ENCODE measurements around the gene RESP18.

RESP18 gene

DNA sequence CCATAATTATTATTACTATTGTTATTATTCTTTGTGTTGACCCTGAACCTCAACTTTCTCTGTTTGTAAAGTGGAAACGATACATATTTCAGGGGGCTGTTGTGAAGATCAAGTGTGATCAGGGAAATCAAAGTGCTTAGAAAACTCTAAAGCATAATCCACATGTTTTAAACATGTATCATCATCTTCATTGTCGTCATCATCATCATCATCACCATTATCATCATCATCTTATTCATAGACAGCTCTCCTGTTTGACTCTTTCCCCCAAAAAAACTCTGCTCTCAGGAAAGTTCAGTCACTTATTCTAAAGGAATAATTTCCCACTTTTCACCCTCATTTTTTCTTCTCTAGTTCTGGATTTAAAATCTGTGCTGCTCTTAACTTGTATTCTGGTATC, 28.3 kb downstream of the RESP18 start:
- no peak overlapping the region for H3K27ac ChIP-seq
- no peak for TF ChIP-seq ZFX (IDR thresholded peaks at IDR 0.05; ENCODE audit: borderline replicate concordance)
- TF ChIP-seq, protein P1, sequence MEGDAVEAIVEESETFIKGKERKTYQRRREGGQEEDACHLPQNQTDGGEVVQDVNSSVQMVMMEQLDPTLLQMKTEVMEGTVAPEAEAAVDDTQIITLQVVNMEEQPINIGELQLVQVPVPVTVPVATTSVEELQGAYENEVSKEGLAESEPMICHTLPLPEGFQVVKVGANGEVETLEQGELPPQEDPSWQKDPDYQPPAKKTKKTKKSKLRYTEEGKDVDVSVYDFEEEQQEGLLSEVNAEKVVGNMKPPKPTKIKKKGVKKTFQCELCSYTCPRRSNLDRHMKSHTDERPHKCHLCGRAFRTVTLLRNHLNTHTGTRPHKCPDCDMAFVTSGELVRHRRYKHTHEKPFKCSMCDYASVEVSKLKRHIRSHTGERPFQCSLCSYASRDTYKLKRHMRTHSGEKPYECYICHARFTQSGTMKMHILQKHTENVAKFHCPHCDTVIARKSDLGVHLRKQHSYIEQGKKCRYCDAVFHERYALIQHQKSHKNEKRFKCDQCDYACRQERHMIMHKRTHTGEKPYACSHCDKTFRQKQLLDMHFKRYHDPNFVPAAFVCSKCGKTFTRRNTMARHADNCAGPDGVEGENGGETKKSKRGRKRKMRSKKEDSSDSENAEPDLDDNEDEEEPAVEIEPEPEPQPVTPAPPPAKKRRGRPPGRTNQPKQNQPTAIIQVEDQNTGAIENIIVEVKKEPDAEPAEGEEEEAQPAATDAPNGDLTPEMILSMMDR (IDR thresholded peaks at IDR 0.05): no peak

DNA sequence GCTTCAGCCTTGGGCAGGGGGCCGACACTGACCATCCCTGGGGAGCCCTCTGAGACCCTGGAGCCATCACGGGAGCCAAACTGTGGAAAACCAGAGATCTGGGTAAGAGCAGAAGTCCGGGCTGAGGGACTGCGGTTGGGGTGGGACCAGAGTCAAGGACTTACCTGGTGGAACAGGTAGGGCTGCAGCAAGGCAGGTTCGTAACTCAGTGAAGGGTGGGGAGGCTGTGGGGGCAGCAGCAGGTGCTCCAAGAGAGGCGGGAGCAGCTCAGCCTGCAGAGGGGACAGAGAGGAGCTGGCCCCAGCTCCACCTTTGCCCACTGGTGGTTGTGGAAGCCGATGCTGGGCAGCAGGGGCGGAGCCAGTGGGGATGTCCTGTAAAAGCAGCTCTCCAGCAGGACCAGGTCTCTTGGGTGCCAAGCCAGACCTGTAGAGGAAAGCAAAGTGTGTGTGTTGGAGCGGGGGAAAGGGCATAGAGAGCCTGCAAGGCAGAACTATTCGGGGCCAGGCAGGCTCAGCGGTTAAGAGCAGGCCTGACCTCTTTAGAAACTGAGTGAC, 30.1 kb downstream of the RESP18 start:
- no peak for TF ChIP-seq ZFX (IDR thresholded peaks at IDR 0.05; ENCODE audit: borderline replicate concordance)
- TF ChIP-seq, protein P1 (IDR thresholded peaks at IDR 0.05): no peak
- no peak overlapping the region for H3K27ac ChIP-seq

DNA sequence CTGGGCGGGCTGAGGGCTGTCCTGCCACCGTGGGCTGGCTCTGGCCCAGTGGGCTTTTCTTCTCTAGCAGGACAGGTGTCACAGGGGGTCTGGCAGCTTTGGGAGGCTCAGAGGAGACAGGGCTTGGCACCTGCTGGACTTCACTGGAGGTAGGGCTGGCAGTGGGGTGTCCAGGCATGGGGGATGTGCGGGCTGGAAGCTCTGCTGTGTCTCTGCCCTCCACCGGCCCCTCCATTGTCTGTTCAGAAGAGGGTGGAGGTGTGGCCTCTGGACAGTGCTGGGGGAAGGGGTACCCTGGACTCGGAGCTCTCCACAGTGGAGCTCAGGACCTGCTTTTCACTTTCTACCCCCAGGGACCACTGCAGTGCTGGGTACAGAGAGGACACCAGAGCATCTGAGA, 32.5 kb downstream of the RESP18 start:
- TF ChIP-seq, protein P1 (IDR thresholded peaks at IDR 0.05): no peak
- TF ChIP-seq ZFX (IDR thresholded peaks at IDR 0.05; ENCODE audit: borderline replicate concordance): no peak
- H3K27ac ChIP-seq: no peak overlapping the region

DNA sequence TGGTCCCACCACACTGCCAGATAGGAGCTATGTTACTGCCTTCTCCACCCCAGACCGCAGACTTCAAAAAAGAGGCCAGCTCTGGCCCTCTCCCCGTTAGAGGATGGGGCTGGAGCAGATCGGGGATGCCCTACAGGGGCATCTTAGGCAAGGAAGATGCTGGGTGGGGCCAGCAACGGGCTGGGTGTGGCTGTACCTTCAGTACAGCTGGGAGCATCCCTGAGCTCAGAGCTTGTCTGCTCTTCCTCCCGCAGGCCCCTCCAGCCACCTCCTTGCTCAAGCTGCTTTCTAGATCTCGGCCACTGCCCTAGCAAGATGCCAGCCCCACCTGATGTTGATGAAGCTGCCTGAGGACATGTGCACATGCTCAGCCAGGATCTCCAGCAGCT, 33.2 kb downstream of the RESP18 start:
- H3K27ac ChIP-seq: no peak overlapping the region
- TF ChIP-seq, protein P1 (IDR thresholded peaks at IDR 0.05): no peak
- no peak for TF ChIP-seq ZFX (IDR thresholded peaks at IDR 0.05; ENCODE audit: borderline replicate concordance)

DNA sequence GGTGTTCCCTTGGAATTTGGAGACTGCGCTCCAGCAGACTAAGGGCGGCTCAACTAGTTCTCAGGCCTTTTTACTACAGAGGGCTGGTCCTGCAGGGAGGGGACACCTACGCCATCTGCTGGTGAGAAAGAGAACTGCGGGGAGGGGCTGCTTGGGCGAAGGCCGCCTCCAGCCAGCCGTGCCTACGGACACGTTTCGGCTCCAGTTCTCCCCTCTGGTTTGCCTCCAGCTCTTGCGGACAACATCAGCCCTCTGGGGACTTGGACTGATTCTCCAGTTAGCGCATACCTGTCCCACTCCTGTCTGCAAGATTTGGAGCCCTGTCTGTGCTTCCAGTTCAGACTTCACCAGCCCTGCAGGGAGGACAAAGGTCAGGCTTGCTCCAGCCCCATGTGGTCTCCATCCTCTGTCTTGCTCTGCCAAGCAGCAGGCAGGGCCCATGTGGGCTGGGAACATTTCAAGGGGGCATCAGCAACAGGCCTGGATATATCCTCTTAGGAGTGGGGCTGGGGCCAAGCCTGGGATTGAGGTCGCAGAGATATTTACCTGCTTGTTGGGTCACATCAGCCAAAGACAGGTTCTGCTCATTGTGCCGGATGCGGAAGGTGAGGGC, 33.7 kb downstream of the RESP18 start:
- TF ChIP-seq, protein P1 (IDR thresholded peaks at IDR 0.05): peak; percentile 98
- TF ChIP-seq ZFX (IDR thresholded peaks at IDR 0.05; ENCODE audit: borderline replicate concordance): no peak
- H3K27ac ChIP-seq: no peak overlapping the region

DNA sequence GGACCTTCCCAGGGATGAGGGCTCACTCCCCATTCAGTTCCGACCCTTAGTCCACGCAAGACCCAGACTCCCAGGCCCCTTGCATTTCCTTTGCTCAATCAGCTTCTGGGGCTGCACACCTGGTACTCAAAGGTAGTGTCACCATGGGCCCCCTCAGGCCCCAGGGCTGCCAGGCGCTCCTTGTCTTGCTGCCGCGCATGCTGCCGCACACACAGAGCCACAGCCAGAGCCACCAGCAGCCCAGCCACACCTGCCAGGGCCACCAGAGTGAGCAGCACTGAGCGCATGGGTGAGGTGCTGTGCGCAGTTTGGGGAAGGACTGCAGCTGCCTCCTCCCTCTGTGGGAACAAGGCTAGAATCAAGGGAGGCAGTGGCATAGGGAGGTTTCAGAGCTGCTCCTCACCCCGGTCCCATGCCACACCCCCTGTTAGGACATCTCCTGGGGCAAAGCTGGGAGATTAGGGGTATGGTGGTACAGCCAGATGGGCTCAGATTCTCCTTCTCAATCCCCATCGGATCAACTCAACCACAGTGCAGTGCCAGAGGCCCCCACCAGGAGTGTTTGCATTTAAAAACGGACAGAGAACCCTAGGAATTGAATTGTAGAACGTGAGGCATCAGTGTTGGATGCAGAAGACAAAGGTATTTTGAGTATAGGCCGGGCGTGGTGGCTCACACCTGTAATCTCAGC, 34.6 kb downstream of the RESP18 start:
- TF ChIP-seq, protein P1 (IDR thresholded peaks at IDR 0.05): no peak
- no peak for TF ChIP-seq ZFX (IDR thresholded peaks at IDR 0.05; ENCODE audit: borderline replicate concordance)
- H3K27ac ChIP-seq: no peak overlapping the region

Data from 22Rv1 (cell line).